ENCODE results near the gene ZFHX3. TPM values are rescaled to one million over a fixed set of nuclear protein-coding genes. Genes with fewer than 3 reads are reported as not detected.

Gene ZFHX3
- total and polyA plus RNA-seq, 9 of the 15 experiments (the other 6 are each of a cell fraction or from before 2014, with no cell fraction given): 0.01 to 0.23 (median 0.06) TPM; not detected in 4

GRCh38 chr16:72873853-72874252 is 174.1 kb downstream of the ZFHX3 start:
- Histone ChIP-seq H3K27me3 (ENCODE audit: control insufficient read depth in 2 of 2, insufficient read depth in 2 of 2, low read length in 2 of 2) (peaks cover 2 to 32% of the 10 kb centered on the region in 2 experiments; a peak in 4 of 5 replicates), H3K4me2 (ENCODE audit: insufficient read depth, low read length) (no peak overlapping the region), H3K9ac (ENCODE audit: insufficient read depth in 1 of 2, low read depth in 2 of 2, low read length in 2 of 2) (no peak overlapping the region), H2AFZ (ENCODE audit: low read depth, low read length) (no peak overlapping the region), H3K4me1 (replicated peaks in 1 of 2; ENCODE audit: control insufficient read depth in 2 of 2, insufficient read depth in 2 of 2, low read length in 2 of 2) (0 out of 5 replicates have a peak, but pooled peaks cover 0 to 2% of the 10 kb centered on the region in 2 experiments), H4K20me1 (replicated peaks; ENCODE audit: control insufficient read depth, insufficient read depth, low read length) (no peaks in the 10 kb centered on the region), H3K4me3 (no peak overlapping the region), H3K36me3 (ENCODE audit: control insufficient read depth, insufficient read depth, low read length) (no peaks in the 10 kb centered on the region), H3K27ac (ENCODE audit: extremely low read depth, low read depth, low read length) (no peak overlapping the region), H3K9me1 (ENCODE audit: control insufficient read depth, insufficient read depth, low read length) (no peaks in the 10 kb centered on the region), H3K79me2 (ENCODE audit: control insufficient read depth, insufficient read depth, low read length) (no peaks in the 10 kb centered on the region), H3K9me3 (replicated peaks; ENCODE audit: control insufficient read depth, insufficient read depth, low read depth, low read length) (no peaks in the 10 kb centered on the region)
- BruUV-seq (replicated peaks): no TSS peak
- TF ChIP-seq CBX2 (IDR thresholded peaks at IDR 0.05; ENCODE audit: insufficient read depth, low read length, poor library complexity, severe bottlenecking): no peak
- TF ChIP-seq, protein P1, sequence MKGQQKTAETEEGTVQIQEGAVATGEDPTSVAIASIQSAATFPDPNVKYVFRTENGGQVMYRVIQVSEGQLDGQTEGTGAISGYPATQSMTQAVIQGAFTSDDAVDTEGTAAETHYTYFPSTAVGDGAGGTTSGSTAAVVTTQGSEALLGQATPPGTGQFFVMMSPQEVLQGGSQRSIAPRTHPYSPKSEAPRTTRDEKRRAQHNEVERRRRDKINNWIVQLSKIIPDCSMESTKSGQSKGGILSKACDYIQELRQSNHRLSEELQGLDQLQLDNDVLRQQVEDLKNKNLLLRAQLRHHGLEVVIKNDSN (CRISPR knock-in tag; IDR thresholded peaks at IDR 0.05): peak; percentile 27; the same call in 1 of the 2 replicates
- TF ChIP-seq, protein P2, sequence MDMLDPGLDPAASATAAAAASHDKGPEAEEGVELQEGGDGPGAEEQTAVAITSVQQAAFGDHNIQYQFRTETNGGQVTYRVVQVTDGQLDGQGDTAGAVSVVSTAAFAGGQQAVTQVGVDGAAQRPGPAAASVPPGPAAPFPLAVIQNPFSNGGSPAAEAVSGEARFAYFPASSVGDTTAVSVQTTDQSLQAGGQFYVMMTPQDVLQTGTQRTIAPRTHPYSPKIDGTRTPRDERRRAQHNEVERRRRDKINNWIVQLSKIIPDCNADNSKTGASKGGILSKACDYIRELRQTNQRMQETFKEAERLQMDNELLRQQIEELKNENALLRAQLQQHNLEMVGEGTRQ (CRISPR knock-in tag; IDR thresholded peaks at IDR 0.05): peak; percentile 77
- no peak for TF ChIP-seq LEF1 (IDR thresholded peaks at IDR 0.05)
- no peak for TF ChIP-seq BCL6 (CRISPR knock-in tag; IDR thresholded peaks at IDR 0.05)
- peak; percentile 32; the same call in 1 of the 2 replicates for TF ChIP-seq RAD51 (IDR thresholded peaks at IDR 0.05; ENCODE audit: borderline replicate concordance, low read depth)
- ChIA-PET CTCF (ENCODE audit: low intra/inter-chr PET ratio) (no interaction called here), POLR2A (no interaction called here)
- no peak for FAIRE-seq
- intact Hi-C loops (cut with micrococcal nuclease): no loop called here
- 19% methylated on average over 7 of the region's 8 CpGs for WGBS (ENCODE audit: insufficient coverage, low coverage, missing lambda C conversion rate)
- peak; percentile 57; the same call in 1 of the 3 replicates for ATAC-seq
- in situ Hi-C loops (cut with MboI): no loop called here
- peak; percentile 9 to 65 (median 52) for DNase-seq (ENCODE audit: extremely low read depth in 1 of 4, low spot score in 3 of 4)

Data from K562 (cell line).